Endothelial cell (in vitro differentiated cells): Measurements from ENCODE around the gene ADGRG1. TPM values are rescaled to one million over a fixed set of nuclear protein-coding genes. Genes with fewer than 3 reads are reported as not detected.

ENCODE experiments used
- DNase-seq: peaks from one replicate; pipeline ENCODE4 v3.0.0; 2021; ENCODE audit warnings: low spot score
- H3K27ac Mint-ChIP-seq: one replicate; pipeline ENCODE4 v1.8.0; 2021; ENCODE audit warnings: mixed read lengths, inconsistent platforms; ENCODE audit not compliant: unreplicated experiment
- H3K27me3 Mint-ChIP-seq: one replicate; pipeline ENCODE4 v1.8.0; 2021; ENCODE audit warnings: mild to moderate bottlenecking, moderate library complexity, mixed read lengths, inconsistent platforms; ENCODE audit not compliant: unreplicated experiment
- H3K36me3 Mint-ChIP-seq: one replicate; pipeline ENCODE4 v1.8.0; 2021; ENCODE audit warnings: mild to moderate bottlenecking, low read depth, mixed read lengths, inconsistent platforms; ENCODE audit not compliant: unreplicated experiment
- H3K4me1 Mint-ChIP-seq: one replicate; pipeline ENCODE4 v1.8.0; 2021; ENCODE audit warnings: mild to moderate bottlenecking, mixed read lengths, inconsistent platforms; ENCODE audit not compliant: unreplicated experiment
- H3K4me3 Mint-ChIP-seq: one replicate; pipeline ENCODE4 v1.8.0; 2021; ENCODE audit warnings: mild to moderate bottlenecking, mixed read lengths, inconsistent platforms; ENCODE audit not compliant: unreplicated experiment
- H3K9me3 Mint-ChIP-seq: one replicate; pipeline ENCODE4 v1.8.0; 2021; ENCODE audit warnings: mixed read lengths, inconsistent platforms; ENCODE audit not compliant: unreplicated experiment
- total RNA-seq: library from RNA; stranded (reverse); fragmentation: NEBNext Ultra II Directional; extraction: Animal tissue kit (Norgen Biotek cat#: 25700); gene quantifications from one replicate; pipeline ENCODE4 v1.2.1, GENCODE V29; 2021; ENCODE audit not compliant: unreplicated experiment
- TF ChIP-seq, protein P1 (sequence below): fragments of 200-600 bp; sonication (generic); IDR thresholded peaks from one replicate; pipeline ENCODE4 v1.5.0; 2021; ENCODE audit warnings: antibody characterized with exemption; ENCODE audit not compliant: unreplicated experiment

ADGRG1 gene
- total RNA-seq, 1 donor from 2014 or later: 2.7 TPM

DNA sequence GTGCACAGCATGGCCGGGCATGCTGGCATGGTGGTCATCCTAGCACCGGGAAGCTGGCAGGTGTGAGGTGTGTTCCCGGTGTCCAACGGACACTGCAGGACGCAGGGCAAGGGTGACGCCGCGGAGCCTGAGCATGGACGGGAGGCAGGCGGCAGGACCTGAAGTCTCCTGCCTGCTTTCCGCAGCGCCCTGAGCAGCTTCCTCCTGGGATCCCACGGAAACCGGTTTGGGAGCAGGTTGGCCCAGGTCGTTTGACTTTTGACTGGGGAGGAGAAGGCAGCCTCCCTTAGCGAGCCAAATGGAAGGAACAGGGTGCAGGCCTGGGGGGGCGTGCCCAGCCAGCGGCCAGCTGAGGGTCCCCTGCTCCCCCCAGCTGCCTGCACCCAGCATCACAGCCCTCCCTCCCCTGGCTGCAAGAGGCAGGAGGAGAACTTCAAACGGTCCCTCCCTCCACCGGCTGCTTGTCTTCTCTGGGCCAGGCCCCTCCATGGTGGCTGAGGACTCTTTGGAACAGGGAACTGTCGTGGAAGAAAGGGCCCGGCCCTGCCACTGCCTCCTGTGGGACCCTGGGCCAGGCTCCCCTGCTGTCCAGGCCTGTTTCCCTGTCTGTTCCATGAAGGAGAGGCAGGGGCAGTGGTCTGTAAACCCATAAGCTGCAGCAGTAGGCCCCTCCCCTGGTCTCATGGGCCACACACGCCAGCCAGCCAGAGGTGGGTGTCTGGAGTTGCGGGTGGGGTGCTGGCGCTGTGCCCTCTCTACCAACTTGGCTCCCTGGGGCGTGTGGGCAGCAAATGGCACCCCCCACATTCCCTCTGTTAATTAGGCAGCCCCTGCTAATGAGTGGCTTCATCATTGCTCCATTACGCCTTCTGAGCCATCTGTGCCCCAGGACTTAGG, 7.8 kb upstream of the ADGRG1 start:
- no peaks in the 10 kb centered on the region for H3K4me1 Mint-ChIP-seq
- H3K27ac Mint-ChIP-seq: no peak overlapping the region

DNA sequence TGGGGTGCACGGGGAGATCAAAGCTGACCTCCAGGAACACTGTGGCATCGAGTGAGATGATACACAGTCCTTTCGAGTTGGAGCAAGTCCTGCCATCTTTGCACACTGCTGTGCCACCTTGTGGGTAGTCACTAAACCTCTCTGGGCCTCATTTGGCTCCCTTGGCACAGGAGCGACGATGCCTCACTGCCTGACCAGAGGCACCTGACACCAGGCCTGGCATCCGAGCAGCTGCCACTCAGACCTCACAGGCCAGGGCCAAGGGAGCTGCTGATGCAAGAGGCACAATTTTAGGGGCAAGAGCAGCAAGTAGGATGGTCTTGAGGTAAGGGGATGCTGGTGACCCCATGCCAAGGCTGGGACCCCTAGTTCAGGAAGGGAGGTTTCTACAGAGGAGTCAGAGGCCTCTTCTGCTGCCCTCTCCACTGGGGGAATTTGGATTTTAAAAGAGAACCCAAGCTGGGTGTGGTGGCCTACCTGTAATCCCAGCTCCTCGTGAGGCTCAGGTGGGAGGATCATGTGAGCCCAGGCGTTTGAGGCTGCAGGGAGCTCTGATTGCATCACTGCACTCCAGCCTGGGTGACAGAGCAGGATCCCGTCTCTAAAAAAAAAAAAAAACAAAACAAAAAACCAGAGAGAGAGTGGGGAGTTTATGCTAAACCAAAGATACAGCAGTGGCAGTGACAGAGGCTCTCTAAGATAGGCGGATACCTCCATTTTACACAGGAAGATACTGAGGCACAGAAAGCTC, 6.7 kb upstream of the ADGRG1 start:
- Mint-ChIP-seq H3K27me3 (peaks cover 4% of the 10 kb centered on the region), H3K4me1 (no peaks in the 10 kb centered on the region), H3K36me3 (no peaks in the 10 kb centered on the region), H3K4me3 (no peak overlapping the region), H3K9me3 (no peaks in the 10 kb centered on the region), H3K27ac (no peak overlapping the region)
- TF ChIP-seq, protein P1, sequence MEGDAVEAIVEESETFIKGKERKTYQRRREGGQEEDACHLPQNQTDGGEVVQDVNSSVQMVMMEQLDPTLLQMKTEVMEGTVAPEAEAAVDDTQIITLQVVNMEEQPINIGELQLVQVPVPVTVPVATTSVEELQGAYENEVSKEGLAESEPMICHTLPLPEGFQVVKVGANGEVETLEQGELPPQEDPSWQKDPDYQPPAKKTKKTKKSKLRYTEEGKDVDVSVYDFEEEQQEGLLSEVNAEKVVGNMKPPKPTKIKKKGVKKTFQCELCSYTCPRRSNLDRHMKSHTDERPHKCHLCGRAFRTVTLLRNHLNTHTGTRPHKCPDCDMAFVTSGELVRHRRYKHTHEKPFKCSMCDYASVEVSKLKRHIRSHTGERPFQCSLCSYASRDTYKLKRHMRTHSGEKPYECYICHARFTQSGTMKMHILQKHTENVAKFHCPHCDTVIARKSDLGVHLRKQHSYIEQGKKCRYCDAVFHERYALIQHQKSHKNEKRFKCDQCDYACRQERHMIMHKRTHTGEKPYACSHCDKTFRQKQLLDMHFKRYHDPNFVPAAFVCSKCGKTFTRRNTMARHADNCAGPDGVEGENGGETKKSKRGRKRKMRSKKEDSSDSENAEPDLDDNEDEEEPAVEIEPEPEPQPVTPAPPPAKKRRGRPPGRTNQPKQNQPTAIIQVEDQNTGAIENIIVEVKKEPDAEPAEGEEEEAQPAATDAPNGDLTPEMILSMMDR: no peak
- no peak for DNase-seq

More for the DNA sequence above, 7.8 kb upstream of the ADGRG1 start:
- Mint-ChIP-seq H3K27me3 (peaks cover 6% of the 10 kb centered on the region), H3K36me3 (no peaks in the 10 kb centered on the region), H3K4me3 (no peak overlapping the region), H3K9me3 (no peaks in the 10 kb centered on the region)
- TF ChIP-seq, protein P1: no peak
- no peak for DNase-seq

DNA sequence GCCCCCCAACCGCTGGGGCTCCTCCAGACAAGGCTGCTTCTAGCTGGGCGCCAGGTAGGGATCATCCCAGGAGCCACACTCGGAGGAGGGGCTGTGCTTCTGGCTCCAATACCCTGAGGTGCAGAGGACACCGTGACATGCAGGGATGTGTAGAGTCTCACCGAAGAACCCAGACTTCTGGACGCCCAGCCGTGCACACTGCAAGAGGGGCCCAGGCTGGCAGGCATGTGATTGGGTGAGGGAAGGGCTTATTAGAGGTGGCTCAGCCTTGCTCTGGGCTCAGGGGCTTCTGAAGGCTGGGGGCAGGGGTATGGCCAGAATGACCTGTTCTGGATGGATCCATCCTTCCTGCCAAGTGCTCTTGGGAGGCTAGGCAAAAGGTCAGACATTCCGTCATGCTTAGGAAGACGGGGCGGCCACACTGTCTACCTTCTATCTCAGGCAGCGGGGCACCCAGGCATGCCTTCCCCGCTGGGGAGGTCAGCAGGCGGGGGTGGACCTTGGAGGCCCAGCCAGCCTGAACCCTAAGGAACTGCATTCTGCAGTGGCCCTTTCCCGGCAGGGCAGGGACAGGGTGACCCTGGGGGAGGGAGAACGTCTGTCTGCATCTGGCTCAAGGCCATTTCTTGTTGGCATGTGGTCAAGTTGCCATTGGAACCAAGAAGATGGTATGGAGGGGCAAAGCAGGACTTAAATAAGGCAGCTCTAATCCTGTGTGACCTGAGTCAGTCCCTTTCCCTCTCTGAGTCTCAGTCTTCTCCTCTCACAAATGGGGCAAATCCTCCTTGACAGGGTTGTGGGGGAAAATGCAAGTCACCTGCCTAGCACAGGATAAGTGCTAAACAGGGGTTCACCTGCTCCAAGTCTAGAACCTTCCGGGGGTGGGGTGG, 5.8 kb upstream of the ADGRG1 start:
- no peaks in the 10 kb centered on the region for H3K9me3 Mint-ChIP-seq
- no peak overlapping the region for H3K27ac Mint-ChIP-seq
- H3K4me3 Mint-ChIP-seq: no peak overlapping the region
- H3K27me3 Mint-ChIP-seq: peaks cover 4% of the 10 kb centered on the region
- TF ChIP-seq, protein P1: no peak
- H3K36me3 Mint-ChIP-seq: no peaks in the 10 kb centered on the region
- no peak for DNase-seq
- no peaks in the 10 kb centered on the region for H3K4me1 Mint-ChIP-seq

DNA sequence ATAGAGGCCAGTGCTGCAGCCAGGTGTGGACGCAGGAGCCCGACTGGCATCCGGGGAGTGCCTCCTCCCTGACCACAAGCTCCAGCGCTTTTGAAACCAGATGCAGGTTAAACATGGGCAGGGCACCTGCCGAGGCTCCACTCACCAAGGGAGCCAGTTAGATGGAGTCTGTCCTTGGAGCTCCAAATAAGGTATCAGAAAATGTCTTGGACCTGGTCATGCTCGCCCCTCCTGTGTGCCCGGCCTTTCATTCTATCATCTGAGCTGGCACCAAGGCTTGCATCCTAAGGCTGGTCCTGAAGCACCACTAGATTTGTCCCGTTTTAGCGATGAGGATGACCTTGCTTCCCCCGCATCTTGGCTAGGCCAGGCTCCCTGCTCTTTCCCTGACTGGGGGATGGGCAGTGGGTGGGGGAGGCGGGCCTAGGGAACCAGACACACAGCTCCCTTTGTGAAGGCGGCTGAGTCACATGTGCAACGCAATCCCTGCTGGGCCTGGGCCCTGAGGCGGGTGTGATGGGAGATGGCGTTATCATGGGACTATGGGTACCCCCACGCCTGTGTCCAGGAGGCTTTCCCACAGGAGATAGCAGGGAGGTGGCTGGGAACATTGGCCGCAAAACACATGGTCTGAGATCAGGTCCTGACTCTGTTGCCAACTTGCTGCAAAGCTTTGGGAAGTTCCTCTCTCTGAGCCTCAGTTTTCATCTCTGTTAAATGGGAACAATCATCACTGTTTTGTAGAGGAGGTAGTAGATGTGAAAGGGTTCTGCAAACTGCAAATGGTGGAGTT, 5.0 kb upstream of the ADGRG1 start:
- Mint-ChIP-seq H3K9me3 (no peaks in the 10 kb centered on the region), H3K36me3 (no peaks in the 10 kb centered on the region), H3K27me3 (peaks cover 2% of the 10 kb centered on the region), H3K4me3 (no peak overlapping the region), H3K4me1 (no peaks in the 10 kb centered on the region), H3K27ac (no peak overlapping the region)
- no peak for DNase-seq
- TF ChIP-seq, protein P1: no peak
